ENCODE measurements around the gene CRY2. TPM values are rescaled to one million over a fixed set of nuclear protein-coding genes. Genes with fewer than 3 reads are reported as not detected.

Gene CRY2
- total and polyA plus RNA-seq, 2 of the 13 experiments (the other 11 are each of a cell fraction or from before 2014, with no cell fraction given) = 10.1 to 12.2 TPM

- CTCF ChIA-PET (ENCODE audit: low intra/inter-chr PET ratio, low total read pairs) = no interaction called here
- 98% methylated on average over 5 of the region's 12 CpGs for WGBS (ENCODE audit: low lambda C conversion rate)
These were observed 78.7 kb downstream of the CRY2 start for GRCh38 chr11:45926001-45926401.

More at GRCh38 chr11:45926001-45926401, 78.7 kb downstream of the CRY2 start:
- no TSS peak for BruUV-seq (replicated peaks)
- no peak for TF ChIP-seq ZNF318 (CRISPR knock-in tag; IDR thresholded peaks at IDR 0.05)
- peak; percentile 54 for TF ChIP-seq AGO2 (optimal IDR thresholded peaks at IDR 0.05; ENCODE audit: low read depth, low read length)
- no peaks in the 10 kb centered on the region for H3K79me2 ChIP-seq (ENCODE audit: insufficient read depth, low read length)
- ATAC-seq (no peak), DNase-seq (ENCODE audit: low spot score) (no peak), FAIRE-seq (no peak)
- no peaks in the 10 kb centered on the region for H3K9me3 ChIP-seq (ENCODE audit: low read length)
- 0 out of 5 replicates have a peak, but pooled peaks cover 0 to under 1% of the 10 kb centered on the region in 2 experiments for H3K27me3 ChIP-seq (ENCODE audit: control insufficient read depth in 1 of 2, insufficient read depth in 2 of 2, low read length in 2 of 2)
- H3K4me3 ChIP-seq (replicated peaks in 1 of 3; ENCODE audit: insufficient read depth in 1 of 3, low read depth in 2 of 3, low read length in 3 of 3) = no peak overlapping the region
- in situ Hi-C loops (cut with HindIII; ENCODE audit: extremely low pct_ligation_motif_present, low pct_unique_long_range_greater_than_20kb) = no loop called here
- intact Hi-C loops (cut with micrococcal nuclease; ENCODE audit: unreplicated experiment) = no loop called here
- H3K4me1 ChIP-seq (ENCODE audit: insufficient read depth, low read length) = peaks cover 25% of the 10 kb centered on the region
- H3K27ac ChIP-seq (ENCODE audit: extremely low read length, insufficient read depth, low read length) = no peak overlapping the region
- no peak overlapping the region for H3K9ac ChIP-seq (ENCODE audit: insufficient read depth, low read depth, low read length)
- H3K4me2 ChIP-seq (ENCODE audit: low read depth, low read length) = no peak overlapping the region
- POLR2A ChIA-PET = no interaction called here
- H4K20me1 ChIP-seq (ENCODE audit: insufficient read depth, low read length) = no peaks in the 10 kb centered on the region
- no peaks in the 10 kb centered on the region; a peak in 1 of 5 replicates for H3K36me3 ChIP-seq (replicated peaks in 1 of 2; ENCODE audit: control insufficient read depth in 1 of 2, insufficient read depth in 2 of 2, low read length in 2 of 2)
- no peak overlapping the region for H2AFZ ChIP-seq (ENCODE audit: low read length)

All from HepG2 (cell line).